ENCODE data around the gene DNAH2.
"Not testable (repeated sequence)": the region's sequence is repeated elsewhere in the genome, so short reads cannot be mapped to it uniquely, and the experiment has no call there.

Gene DNAH2

GRCh38 chr17:7851438-7852261 is 134.1 kb downstream of the DNAH2 start:
- DNase-seq (ENCODE audit: low read depth): no peak

GRCh38 chr17:7852262-7852670 is 134.7 kb downstream of the DNAH2 start:
- no peak for DNase-seq (ENCODE audit: low read depth)

GRCh38 chr17:7852919-7853690 is 135.6 kb downstream of the DNAH2 start:
- DNase-seq (ENCODE audit: low read depth): no peak

- DNase-seq (ENCODE audit: low read depth): no peak
Measured at GRCh38 chr17:7853691-7854038, 136.1 kb downstream of the DNAH2 start.

- no peak for DNase-seq (ENCODE audit: low read depth)
Measured at GRCh38 chr17:7854078-7854777, 136.7 kb downstream of the DNAH2 start.

- no peak for DNase-seq (ENCODE audit: low read depth)
Measured at GRCh38 chr17:7854851-7855659, 137.5 kb downstream of the DNAH2 start, which contains the start of gene TMEM88. Gene TMEM88 (plus strand): TSS chr17:7855066. CDS start chr17:7855075, 9 bp downstream.

- DNase-seq (ENCODE audit: low read depth): no peak
Measured at GRCh38 chr17:7855660-7856010, 138.1 kb downstream of the DNAH2 start.

- DNase-seq (ENCODE audit: low read depth): no peak
Measured at GRCh38 chr17:7856011-7856810, 138.7 kb downstream of the DNAH2 start.

- peak; percentile 97 for DNase-seq (ENCODE audit: low read depth)
Measured at GRCh38 chr17:7856811-7857712, 139.5 kb downstream of the DNAH2 start, which contains the start of gene NAA38. Gene NAA38 (minus strand): TSS chr17:7857559. CDS start chr17:7857463, 96 bp downstream.

- DNase-seq (ENCODE audit: low read depth): no peak
Measured at GRCh38 chr17:7857713-7858521, 140.4 kb downstream of the DNAH2 start, which contains the start of gene CYB5D1. Gene CYB5D1 (plus strand): TSS chr17:7858003. CDS start chr17:7858135, 132 bp downstream.

GRCh38 chr17:7858522-7858810 is 140.9 kb downstream of the DNAH2 start:
- DNase-seq (ENCODE audit: low read depth): no peak

GRCh38 chr17:7859028-7859427 is 141.5 kb downstream of the DNAH2 start:
- DNase-seq (ENCODE audit: low read depth): no peak

GRCh38 chr17:7862692-7863437 is 145.3 kb downstream of the DNAH2 start:
- no peak for DNase-seq (ENCODE audit: low read depth)

GRCh38 chr17:7864384-7864783 is 146.8 kb downstream of the DNAH2 start:
- not testable (repeated sequence) for DNase-seq (ENCODE audit: low read depth)

GRCh38 chr17:7864995-7865650 is 147.6 kb downstream of the DNAH2 start:
- no peak for DNase-seq (ENCODE audit: low read depth)

GRCh38 chr17:7867881-7868329 is 150.4 kb downstream of the DNAH2 start:
- no peak for DNase-seq (ENCODE audit: low read depth)

- no peak for DNase-seq (ENCODE audit: low read depth)
Measured at GRCh38 chr17:7873051-7873450, 155.5 kb downstream of the DNAH2 start.

Measured in GM04503 (cell line).